Activated T-cell treated with anti-CD3 and anti-CD28 coated beads, Interleukin-2, amount 50 U/mL, for 4 hours (primary cell): Measurements from ENCODE around the gene PDE4B. TPM values are rescaled to one million over a fixed set of nuclear protein-coding genes. Genes with fewer than 3 reads are reported as not detected.

Source experiments
- ATAC-seq, 2 donors: fragments of 200-7000 bp; cut with Tn5 transposase; one replicate each; pipeline ENCODE4 v1.10.0; 2021
- DNase-seq: peaks from one replicate; pipeline ENCODE4 v3.0.0-alpha.2; 2020
- H3K27me3 Mint-ChIP-seq: one replicate; pipeline ENCODE4 v1.8.0; 2021; ENCODE audit warnings: low read depth, mixed read lengths
- H3K36me3 Mint-ChIP-seq: one replicate; pipeline ENCODE4 v1.8.0; 2022; ENCODE audit warnings: mixed read lengths; ENCODE audit not compliant: insufficient read depth
- H3K4me1 Mint-ChIP-seq: one replicate; pipeline ENCODE4 v1.8.0; 2021; ENCODE audit warnings: low read depth, mixed read lengths
- H3K4me3 Mint-ChIP-seq: one replicate; pipeline ENCODE4 v1.8.0; 2021; ENCODE audit warnings: mild to moderate bottlenecking, moderate library complexity, mixed read lengths
- H3K9me3 Mint-ChIP-seq: one replicate; pipeline ENCODE4 v1.8.0; 2021; ENCODE audit warnings: mixed read lengths
- total RNA-seq, 3 donors: library from RNA; stranded (reverse); gene quantifications; one replicate each; pipeline ENCODE4 v1.2.1, GENCODE V29; 2021

PDE4B gene
- total RNA-seq, 3 donors from 2014 or later, result 18.8 to 31.5 (median 20.8) TPM

DNA sequence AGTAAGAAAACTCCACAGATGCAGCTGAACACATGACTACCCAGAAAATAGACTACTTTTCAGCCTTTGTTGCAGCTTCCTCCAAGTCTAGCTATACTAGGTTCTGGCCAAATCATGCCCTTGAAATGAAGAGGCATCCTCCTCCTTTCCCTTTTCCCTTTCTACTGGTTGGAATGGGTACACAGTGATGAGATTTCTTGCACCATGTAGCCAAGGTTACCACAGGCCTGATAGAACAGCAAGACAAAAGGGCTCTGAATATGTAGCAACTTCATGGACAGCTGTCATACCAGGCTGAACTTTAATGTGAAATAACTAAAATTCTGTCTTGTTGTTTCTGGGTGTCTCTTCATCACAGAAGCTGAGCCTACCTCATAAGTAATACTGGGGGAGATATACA, 146.5 kb downstream of the PDE4B start:
- Mint-ChIP-seq H3K4me1 (no peaks in the 10 kb centered on the region), H3K36me3 (no peaks in the 10 kb centered on the region), H3K27me3 (peaks cover 10% of the 10 kb centered on the region), H3K9me3 (no peaks in the 10 kb centered on the region), H3K4me3 (no peak overlapping the region)
- ATAC-seq, result no peak
- no peak for DNase-seq

DNA sequence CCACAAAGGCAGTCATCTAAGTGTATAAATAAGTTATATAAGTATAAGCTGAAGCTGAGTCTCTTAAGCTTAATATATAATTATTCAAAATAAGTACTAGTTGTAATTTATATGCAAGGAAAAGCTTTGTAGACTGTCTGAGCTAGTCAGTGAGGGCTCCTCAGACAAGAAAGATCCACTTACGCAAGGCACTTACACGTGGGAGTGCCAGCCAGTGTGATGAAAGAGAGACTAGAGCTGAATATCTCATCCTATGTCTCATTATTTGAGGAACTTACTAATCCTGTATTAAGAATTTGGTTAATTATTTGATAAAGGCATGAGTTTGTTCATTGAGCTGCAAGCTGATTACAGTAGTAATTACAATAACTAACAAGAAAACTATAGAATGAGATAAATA, 146.9 kb downstream of the PDE4B start:
- no peaks in the 10 kb centered on the region for H3K9me3 Mint-ChIP-seq
- H3K27me3 Mint-ChIP-seq, result peaks cover 12% of the 10 kb centered on the region
- no peak overlapping the region for H3K4me3 Mint-ChIP-seq
- ATAC-seq (no peak), DNase-seq (no peak)
- H3K4me1 Mint-ChIP-seq, result no peaks in the 10 kb centered on the region
- no peaks in the 10 kb centered on the region for H3K36me3 Mint-ChIP-seq

DNA sequence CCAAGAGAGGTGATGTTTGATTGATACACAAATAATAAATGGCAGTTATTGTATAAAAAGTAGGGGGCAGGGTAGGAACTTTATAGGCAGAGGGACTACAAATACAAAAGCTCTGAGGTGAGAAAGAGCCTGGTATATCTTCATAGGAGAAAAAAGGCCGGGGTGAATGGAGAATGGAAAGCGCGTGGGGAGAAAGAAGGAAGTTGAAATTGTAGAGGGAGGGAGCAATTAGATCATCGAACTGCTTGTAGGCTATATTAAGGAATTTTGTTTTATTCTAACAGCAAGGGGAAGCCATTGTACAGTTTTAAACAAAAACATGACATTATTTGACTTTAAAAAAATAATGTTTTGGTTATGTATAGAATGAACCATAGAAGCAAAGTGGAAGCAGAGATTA, 147.4 kb downstream of the PDE4B start:
- DNase-seq (no peak), ATAC-seq (no peak)
- peaks cover 12% of the 10 kb centered on the region for H3K27me3 Mint-ChIP-seq
- no peak overlapping the region for H3K4me3 Mint-ChIP-seq
- H3K9me3 Mint-ChIP-seq, result no peaks in the 10 kb centered on the region
- H3K4me1 Mint-ChIP-seq, result no peaks in the 10 kb centered on the region
- H3K36me3 Mint-ChIP-seq, result no peaks in the 10 kb centered on the region

DNA sequence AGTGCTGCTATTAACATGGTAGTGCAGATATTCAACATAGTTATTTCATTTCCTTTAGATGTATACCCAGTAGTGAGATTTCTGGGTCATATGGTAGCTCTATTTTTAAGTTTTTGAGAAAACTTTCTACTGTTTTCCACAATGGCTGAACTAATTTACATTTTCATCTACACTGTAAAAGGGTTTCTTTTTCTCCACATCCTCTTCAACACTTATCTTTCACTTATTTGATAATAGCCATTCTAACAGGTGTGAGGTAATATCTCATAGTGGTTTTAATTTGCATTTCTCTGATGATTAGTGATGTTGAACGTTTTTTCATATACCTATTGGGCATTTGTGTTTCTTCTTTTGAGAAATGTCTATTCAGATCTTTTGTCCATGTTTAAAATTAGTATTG, 149.8 kb downstream of the PDE4B start:
- Mint-ChIP-seq H3K27me3 (peaks cover 12% of the 10 kb centered on the region), H3K4me3 (no peak overlapping the region), H3K4me1 (no peaks in the 10 kb centered on the region), H3K36me3 (no peaks in the 10 kb centered on the region), H3K9me3 (no peaks in the 10 kb centered on the region)
- ATAC-seq, result no peak
- no peak for DNase-seq

DNA sequence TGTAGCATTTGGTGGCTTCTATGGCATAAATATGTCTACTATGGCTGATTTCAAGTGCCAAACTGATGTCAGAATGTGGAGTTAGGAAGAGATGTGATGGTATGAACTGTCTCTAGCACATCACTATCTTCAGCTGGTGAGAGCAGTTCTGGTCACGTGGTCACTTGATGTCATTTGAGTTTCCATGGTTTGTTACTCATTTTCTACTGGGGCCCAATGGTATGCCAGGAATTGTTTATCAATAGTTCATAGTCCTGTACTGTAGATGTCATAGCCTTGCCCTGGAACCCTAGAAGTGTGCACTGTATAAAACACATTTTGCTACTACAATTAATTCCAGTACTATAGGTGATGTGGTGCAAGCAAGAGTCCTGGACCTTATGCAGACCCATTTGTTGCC, 153.7 kb downstream of the PDE4B start:
- Mint-ChIP-seq H3K36me3 (no peaks in the 10 kb centered on the region), H3K4me3 (no peak overlapping the region), H3K27me3 (peaks cover 9% of the 10 kb centered on the region), H3K4me1 (no peaks in the 10 kb centered on the region), H3K9me3 (no peaks in the 10 kb centered on the region)
- no peak for ATAC-seq
- no peak for DNase-seq

DNA sequence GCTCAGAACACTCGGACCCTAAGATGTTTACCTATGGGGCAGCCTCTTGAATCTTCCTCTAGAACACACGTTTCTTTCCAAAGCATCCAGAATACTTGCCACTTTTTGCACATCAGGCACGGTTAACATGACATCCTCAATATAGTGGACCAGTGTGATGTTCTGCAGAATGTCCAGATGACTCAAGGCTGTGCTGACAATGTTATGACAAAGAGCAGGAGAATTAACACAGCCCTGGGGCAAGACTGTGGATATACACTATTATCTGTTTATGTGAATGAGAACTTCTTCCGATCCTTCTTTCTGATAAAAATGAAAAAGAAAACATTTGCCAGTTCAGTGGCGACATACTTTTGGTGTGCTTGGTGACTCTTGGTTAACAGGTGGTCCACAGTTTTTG, 154.3 kb downstream of the PDE4B start:
- Mint-ChIP-seq H3K27me3 (peaks cover 5% of the 10 kb centered on the region), H3K9me3 (no peaks in the 10 kb centered on the region), H3K36me3 (no peaks in the 10 kb centered on the region), H3K4me1 (peaks cover 2% of the 10 kb centered on the region), H3K4me3 (no peak overlapping the region)
- DNase-seq, result no peak
- ATAC-seq, result no peak

DNA sequence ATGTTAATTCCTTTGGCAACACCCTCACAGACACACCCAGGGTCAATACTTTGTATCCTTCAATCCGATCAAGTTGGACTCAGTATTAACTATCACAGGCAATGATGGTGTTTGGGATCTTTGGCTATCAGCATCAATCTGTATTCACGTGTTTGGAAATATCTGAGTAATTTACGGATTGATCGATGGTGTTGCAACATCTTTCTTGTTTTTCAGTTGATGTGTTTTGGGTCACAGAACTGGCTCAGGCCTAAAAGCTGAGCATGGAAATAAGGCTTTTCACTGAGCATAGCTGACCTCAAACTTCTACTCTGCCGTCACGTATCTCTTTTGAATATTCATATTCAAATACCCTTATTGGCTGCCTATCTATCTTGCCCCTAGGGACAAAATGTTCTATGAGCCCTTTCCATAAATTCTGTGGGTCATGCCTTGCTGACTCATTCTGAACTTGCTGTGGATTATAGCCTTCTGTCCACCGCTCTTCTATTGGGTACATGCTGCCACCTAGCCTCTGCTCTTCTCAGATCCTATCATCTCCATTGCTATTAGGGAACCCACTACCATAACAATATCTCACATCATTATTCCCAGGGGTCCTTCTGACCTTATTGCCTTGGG, 156.0 kb downstream of the PDE4B start:
- Mint-ChIP-seq H3K4me3 (no peak overlapping the region), H3K4me1 (peaks cover 10% of the 10 kb centered on the region), H3K36me3 (no peaks in the 10 kb centered on the region), H3K9me3 (no peaks in the 10 kb centered on the region), H3K27me3 (peaks cover 5% of the 10 kb centered on the region)
- ATAC-seq (no peak), DNase-seq (no peak)

DNA sequence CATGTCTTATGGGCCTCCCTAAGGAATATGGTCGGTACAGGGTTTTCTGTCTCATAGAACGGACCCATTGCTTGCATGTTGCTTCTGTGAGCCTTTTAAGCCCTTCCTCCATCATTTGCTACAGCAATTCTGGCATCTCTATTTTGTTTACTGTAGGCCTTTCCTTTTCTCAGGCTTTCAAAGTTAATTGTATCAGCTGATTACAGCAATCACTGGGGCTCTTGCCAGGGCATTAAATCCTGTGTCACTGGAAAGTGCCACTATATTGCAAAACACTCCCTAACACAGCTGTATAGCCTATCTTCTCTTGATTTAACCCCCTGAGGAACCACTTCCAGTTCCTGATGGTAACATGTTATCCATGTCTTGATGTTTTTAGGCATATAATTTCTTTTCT, 156.5 kb downstream of the PDE4B start:
- Mint-ChIP-seq H3K36me3 (no peaks in the 10 kb centered on the region), H3K9me3 (no peaks in the 10 kb centered on the region), H3K27me3 (peaks cover 2% of the 10 kb centered on the region), H3K4me3 (no peak overlapping the region), H3K4me1 (peaks cover 10% of the 10 kb centered on the region)
- DNase-seq (no peak), ATAC-seq (no peak)

DNA sequence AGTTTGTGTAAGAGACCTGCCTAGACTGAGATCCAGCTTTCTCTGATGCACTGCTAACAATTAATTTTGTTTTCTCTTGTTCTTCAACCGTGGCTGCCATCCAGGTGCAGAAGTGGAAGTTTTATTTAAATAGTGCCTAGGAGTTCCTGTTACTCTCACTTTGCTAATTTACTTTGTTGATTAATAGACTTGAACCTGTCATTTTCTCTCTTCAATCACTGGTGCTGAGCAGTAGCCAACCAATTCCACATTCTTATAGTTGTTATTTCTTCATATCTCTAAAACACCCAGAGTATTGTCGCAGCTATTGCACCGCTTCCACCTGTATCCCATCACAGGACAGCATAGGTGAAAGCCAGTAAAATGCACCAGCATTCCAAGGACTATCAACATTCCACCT, 157.2 kb downstream of the PDE4B start:
- H3K4me3 Mint-ChIP-seq, result no peak overlapping the region
- H3K36me3 Mint-ChIP-seq, result no peaks in the 10 kb centered on the region
- peaks cover 10% of the 10 kb centered on the region for H3K4me1 Mint-ChIP-seq
- no peak for DNase-seq
- no peak for ATAC-seq
- no peaks in the 10 kb centered on the region for H3K27me3 Mint-ChIP-seq
- H3K9me3 Mint-ChIP-seq, result no peaks in the 10 kb centered on the region

DNA sequence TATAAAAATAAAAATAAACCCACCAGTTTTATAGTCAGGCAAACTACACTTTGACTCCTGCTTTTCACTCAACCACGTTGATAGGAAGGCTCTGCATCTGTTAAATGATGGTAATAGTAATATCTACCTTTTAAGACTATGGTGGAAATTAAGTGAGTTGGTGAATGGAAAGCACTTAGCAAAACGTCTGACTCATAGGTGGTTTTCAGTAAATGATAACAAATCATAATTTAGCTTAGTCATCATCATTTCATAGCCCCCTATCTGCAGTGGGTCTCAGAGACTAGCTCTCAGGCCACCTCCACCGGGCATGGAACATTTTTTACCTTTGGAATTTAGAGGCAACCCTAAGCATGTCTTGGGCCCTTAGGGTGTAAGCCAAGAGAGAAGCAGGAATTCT, 160.0 kb downstream of the PDE4B start:
- DNase-seq (no peak), ATAC-seq (peak; percentile 46 to 52)
- Mint-ChIP-seq H3K4me3 (no peak overlapping the region), H3K36me3 (no peaks in the 10 kb centered on the region), H3K9me3 (no peaks in the 10 kb centered on the region), H3K4me1 (peaks cover 10% of the 10 kb centered on the region), H3K27me3 (no peaks in the 10 kb centered on the region)

DNA sequence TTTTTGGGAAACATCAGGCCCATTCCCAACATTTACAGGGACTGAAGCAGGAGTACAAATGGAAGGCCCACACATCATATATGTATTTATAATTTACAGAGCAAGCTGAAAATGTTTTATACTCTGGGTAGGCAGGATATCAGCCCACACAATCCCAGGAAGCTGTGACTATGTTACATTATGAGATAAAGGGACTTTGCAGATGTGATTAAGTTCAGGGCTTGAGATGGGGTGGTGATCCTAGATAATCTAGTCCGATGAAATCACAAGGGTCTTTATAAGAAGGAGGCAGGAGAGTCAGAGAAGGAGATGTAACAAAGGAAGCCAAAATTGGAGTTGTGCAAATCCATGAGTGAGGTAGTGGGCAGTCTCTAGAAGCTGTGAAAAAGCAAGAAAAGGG, 160.5 kb downstream of the PDE4B start:
- Mint-ChIP-seq H3K36me3 (no peaks in the 10 kb centered on the region), H3K9me3 (no peaks in the 10 kb centered on the region)
- ATAC-seq, result peak in 1 of 2 donors; percentile 16

DNA sequence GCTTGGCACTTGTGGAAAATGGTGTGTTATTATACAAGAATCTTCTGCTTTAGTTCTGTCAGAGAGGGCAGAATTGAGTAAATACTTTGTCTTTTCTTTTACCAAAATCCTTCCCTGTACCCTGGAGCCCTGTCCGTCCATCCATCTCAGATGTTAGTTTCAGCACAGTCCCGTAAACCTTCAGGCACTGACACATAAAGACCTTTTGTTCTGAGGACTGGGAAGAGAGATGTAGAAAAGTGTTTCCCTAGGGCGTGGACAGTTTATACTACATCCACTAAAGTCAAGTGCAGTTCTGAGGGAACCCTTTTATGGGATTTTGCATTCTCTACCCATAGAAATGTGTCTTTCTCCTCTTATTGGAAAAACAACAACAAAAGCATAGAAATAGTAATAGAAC, 162.4 kb downstream of the PDE4B start:
- Mint-ChIP-seq H3K27me3 (peaks cover 2% of the 10 kb centered on the region), H3K9me3 (no peaks in the 10 kb centered on the region), H3K4me1 (peaks cover 12% of the 10 kb centered on the region), H3K36me3 (no peaks in the 10 kb centered on the region), H3K4me3 (no peak overlapping the region)
- ATAC-seq (no peak), DNase-seq (no peak)

More for the DNA sequence above, 160.5 kb downstream of the PDE4B start:
- no peak overlapping the region for H3K4me3 Mint-ChIP-seq
- H3K27me3 Mint-ChIP-seq, result no peaks in the 10 kb centered on the region
- no peak for DNase-seq
- H3K4me1 Mint-ChIP-seq, result peaks cover 10% of the 10 kb centered on the region

DNA sequence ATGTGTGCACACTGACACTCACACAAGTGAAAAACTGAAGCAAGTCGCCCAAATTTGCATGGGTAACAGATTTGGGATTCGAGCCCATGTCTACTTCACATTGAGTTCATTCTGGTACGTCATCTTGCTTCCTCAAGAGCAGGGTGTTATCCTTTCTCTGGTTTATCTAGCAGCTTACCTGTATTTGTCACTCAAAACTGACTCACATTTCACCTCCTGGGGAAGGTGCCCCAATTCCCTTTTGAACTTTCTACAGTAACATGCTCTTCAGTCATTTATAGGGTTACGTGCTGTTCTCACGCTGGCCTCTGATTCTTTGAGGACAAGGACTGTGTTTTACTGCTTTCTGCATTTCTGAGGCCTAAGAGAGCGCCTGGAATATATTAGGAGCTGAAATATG, 162.8 kb downstream of the PDE4B start:
- Mint-ChIP-seq H3K4me1 (peaks cover 12% of the 10 kb centered on the region), H3K27me3 (peaks cover 2% of the 10 kb centered on the region), H3K9me3 (no peaks in the 10 kb centered on the region), H3K4me3 (no peak overlapping the region), H3K36me3 (no peaks in the 10 kb centered on the region)
- ATAC-seq (peak in 1 of 2 donors; percentile 19), DNase-seq (no peak)

DNA sequence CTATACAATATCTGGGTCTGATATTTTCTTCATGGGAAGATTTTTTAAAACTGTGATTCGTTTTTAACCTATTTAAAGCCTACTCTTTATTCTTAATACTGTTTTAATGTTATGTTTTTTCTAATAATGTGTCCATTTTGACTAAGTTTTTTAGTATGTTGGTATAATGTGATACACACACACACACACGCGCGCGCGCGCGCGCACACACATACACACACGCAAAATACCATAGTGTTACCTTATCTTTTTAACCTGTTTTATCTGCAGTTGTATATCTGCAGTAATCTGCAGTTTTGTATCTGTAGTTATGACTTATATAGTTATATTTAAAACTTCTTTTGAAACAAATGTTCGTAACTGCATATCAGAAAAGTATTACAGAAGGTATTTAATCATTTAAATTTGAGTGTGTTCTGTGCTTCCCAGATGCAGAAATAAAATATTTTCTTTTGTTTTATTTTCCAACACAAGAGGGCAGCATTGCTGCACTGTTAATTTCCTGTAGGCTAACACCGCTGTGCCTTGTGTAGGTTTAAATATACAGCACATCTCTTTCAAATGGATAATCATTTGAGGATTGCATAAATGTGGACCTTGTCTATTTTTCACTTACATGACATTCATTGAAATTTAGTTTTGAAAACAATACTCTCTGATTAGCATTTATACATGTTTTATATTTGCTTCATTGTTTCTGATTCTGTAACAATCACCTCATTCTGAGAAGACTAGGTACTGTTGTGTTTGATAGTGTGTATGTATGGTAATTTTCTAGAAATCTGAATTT, 166.1 kb downstream of the PDE4B start:
- no peak overlapping the region for H3K4me3 Mint-ChIP-seq
- ATAC-seq (peak; percentile 55 to 62), DNase-seq (peak; percentile 4)
- H3K4me1 Mint-ChIP-seq, result peaks cover 2% of the 10 kb centered on the region
- no peaks in the 10 kb centered on the region for H3K36me3 Mint-ChIP-seq
- peaks cover 2% of the 10 kb centered on the region for H3K27me3 Mint-ChIP-seq
- H3K9me3 Mint-ChIP-seq, result no peaks in the 10 kb centered on the region

DNA sequence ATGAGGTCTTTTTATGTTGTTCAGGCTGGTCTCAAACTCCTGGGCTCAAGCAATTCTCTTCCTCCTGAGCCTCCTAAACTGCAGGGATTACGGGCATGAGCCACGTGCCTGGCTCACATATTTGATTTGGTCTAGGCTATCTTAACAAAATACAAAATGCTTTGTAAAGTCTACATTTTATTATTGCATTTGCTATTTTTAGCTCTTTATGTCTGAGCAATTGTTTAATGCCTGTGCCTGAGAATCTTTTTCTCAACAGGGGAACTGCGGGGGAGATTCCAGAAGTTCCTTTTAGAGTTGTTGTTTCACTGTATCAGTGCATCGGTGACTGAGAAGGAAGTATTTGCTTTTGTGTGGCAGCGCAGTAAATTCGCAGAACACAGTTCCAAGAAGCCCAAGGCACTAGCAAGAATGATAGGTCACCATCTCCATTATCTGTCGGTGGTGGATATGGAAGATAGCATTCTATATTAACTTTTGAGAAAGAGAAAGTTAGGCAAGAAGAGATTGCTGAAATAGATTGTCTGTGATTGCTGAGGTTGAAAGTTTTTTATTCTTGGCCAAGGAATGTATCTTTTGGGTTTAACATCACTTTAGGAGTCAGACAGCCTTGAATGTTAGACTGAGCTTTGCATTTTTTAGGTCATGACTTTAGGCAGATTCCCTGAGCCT, 167.3 kb downstream of the PDE4B start:
- Mint-ChIP-seq H3K4me3 (no peak overlapping the region), H3K36me3 (no peaks in the 10 kb centered on the region), H3K4me1 (peaks cover 2% of the 10 kb centered on the region), H3K27me3 (peaks cover 2% of the 10 kb centered on the region), H3K9me3 (no peaks in the 10 kb centered on the region)
- DNase-seq, result no peak
- no peak for ATAC-seq
